GM21367 (cell line): ENCODE data around the gene OXSR1.
"Not testable (repeated sequence)": the region's sequence is repeated elsewhere in the genome, so short reads cannot be mapped to it uniquely, and the experiment has no call there.

Source experiments
- ATAC-seq: cut with Tn5 transposase; IDR thresholded peaks from one replicate; pipeline ENCODE4 v1.9.1; 2021; ENCODE audit not compliant: unreplicated experiment

The OXSR1 gene

DNA sequence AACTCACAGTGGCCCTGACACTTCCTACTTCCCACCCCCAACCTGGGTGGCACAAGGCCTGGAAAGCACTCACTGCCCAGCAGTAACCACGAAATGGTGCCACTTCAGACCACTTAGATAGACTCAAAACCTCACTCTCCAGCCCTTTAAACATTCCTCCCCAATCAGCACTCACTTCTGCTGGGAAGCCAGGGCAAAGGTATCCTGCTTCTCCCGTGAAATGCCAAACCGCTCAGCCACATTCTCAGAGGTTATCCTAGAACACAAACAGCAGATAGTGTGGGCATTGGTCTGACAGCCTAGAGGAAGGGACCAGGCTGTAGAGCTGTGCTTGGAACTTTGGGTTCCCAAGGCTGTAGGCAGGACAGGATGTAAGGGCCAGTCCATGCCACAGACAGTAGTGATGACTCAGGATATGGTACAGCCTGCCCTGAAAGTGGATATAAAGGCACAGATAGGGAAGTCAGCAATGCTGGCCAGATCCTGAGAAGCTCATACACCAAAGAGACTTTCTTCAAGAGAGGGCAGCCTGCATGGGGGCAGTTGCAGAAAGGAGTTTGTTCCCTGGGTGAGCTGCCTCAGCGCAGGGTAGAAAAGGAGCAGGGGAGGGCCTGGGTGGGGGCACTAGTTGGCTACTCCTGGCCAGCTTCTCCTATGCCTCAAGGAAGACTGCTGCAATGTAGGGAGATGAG is 37.6 kb upstream of the OXSR1 start:
- no peak for ATAC-seq

DNA sequence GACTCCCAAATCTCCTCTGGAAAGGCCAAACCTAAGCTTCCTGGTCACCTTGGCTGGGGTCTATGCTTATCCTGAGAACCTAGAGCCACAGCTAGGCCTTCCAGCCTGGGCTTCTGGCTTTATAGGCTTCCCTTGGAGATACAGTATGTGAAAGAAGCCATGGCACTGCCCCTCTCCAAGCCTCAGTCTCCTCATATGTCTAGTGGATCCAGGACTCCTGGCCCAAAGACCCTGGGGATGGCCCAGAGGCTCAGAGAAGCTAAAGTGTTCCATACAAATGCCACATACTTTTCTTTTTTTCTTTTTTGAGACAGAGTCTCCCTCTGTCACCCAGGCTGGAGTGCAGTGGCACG is 37.1 kb upstream of the OXSR1 start:
- no peak for ATAC-seq

DNA sequence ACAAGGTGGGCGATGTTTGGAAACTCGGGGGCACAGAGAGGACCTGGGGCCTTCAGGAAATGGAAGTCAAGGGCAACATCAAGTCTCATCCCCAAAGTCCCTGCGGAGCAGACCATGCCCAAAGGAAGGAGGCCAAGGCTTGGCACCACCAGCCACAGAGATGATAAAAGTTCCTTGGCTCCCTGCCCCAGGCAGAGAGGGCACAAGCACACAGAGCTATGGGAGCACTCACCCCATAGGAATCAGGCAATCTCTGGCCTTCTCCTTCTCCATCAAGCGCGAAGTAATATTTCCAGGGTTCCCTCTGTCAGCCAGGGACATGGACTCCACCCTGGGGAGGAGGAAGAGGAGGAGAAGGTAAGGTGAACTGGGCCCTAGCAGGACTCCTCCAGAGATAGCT is 36.3 kb upstream of the OXSR1 start:
- no peak for ATAC-seq

DNA sequence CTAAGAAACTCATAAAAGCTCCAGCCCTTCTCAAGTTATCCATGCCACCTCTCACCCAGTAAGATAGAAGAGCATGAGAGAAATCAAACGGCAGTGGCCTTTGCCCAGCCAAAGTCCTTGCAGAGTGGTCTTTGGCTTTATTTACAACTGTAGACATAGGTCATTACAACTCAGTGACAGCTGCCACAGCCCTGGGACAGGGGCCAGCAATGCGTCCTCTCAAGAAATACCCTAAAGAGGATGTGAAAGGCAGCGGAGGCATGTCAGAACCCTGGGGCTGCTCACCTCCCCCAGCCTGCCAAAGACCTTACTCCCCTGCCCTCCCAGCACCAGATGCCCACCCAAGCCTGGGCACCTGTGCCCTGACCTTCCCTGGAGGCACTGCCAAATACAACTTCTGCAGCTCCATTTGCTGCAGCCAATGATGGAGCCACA is 34.7 kb upstream of the OXSR1 start:
- ATAC-seq = no peak

DNA sequence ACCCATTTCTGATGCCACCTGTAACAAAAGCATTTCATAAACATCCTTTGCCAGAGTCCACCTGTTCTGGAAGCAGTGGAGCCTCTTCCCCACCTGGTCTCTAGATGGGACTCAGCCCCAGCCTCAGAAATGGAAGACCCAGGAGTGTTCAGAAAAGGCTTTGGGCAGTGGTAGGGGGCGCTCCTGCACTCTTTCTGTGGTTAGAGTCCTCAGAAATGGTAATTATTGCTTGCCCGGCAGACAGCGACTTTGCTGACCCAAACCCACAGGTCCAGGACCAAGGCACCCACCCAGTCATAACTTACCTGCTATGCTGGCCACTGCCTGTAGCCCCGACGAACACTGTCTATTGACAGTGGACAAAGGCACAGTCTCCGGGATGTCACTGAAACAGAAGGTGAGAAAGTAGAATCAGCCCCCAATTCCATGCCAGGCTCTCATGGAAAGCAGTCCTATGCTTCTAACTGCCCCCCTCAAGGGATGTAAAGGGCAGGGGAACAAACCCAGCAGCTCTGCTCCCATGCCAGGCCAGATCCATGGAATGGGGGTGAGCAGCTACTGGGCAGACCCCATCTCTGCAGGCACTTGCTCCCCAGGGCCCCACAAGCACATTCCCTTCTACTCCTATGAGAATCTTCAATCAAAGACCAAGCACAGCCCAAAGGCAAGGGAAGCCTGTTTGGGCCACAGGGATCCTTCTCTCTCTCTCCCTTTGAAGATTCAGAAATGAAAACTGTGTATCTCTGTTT is 33.5 kb upstream of the OXSR1 start:
- no peak for ATAC-seq

- no peak for ATAC-seq
Observed at GRCh38 chr3:38133209-38133556, 32.2 kb upstream of the OXSR1 start.

GRCh38 chr3:38133557-38134405 is 31.6 kb upstream of the OXSR1 start:
- no peak for ATAC-seq

DNA sequence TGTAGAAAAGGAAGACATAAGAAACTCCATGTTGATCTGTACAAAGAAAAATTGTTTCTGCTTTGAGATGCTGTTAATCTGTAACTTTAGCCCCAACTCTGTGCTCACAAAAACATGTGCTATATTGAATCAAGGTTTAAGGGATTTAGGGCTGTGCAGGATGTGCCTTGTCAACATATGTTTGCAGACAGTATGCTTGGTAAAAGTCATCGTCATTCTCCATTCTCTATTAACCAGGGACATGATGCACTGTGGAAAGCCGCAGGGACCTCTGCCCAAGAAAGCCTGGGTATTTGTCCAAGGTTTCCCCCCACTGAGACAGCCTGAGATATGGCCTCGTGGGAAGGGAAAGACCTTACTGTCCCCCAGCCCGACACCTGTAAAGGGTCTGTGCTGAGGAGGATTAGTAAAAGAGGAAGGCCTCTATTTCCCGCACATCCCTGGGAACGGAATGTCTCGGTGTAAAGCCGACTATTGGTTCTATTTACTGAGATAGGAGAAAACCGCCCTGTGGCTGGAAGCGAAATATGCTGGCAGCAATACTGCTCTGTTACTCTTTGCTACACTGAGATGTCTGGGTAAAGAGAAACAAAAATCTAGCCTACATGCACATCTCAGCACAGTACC is 30.7 kb upstream of the OXSR1 start:
- not testable (repeated sequence) for ATAC-seq

GRCh38 chr3:38135621-38136277 is 29.6 kb upstream of the OXSR1 start:
- ATAC-seq = not testable (repeated sequence)

DNA sequence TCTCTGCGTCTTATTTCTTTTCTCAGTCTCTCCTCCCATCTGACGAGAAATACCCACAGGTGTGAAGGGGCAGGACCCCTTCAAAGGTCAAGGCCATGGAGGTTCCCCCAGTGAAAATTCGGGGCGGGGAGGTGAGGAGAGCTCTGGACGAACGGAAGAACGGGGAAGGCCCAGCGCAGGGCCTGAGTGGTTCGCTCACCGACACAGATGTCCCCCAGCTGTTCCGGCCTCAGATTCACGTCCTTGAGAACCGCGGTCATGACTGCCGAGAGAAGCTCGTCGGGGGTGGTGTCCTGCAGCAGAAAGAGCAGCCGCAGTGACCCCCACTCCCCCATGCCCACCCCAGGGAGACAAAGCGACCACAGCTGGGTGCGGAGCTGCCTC is 29.0 kb upstream of the OXSR1 start:
- ATAC-seq = no peak

DNA sequence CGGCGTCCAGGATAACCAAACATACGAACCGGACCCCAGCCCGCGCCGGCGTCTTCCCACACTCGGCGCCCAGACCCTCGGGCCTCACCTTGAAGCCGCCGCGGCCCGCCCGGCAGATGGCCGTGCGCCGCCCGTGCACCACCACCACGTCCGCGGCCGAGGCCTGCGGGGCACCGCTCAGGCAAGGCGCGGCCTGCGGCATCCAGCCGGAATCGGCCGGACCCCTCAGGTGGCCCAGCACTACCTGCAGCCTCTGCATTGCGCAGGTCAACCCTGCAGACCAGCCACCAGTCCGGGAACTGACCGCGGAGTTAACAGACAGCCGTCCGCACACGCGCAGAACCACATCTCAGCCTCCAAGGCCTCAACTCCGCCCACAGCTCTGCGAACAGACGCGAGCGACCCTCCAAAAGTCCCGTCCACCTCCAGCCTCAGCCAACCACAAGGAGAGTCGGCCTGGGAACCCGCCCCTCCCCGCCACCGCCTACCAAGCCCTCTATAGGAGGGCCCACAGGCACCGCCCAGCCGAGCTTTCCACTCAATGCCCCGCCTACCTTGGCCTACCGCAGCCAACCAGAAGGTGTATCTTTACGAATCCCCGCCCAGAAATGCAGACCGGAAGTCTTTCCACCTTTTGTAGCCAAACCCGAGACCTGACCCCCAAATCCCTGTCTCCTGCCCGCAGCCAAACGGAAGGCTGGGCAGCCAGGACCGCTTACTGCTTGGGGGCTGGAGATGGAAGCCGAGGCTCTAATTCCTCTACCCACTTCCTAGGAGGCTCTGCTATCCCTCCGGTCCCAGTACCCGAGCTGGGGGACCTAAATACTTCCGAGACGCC is 28.3 kb upstream of the OXSR1 start, which contains the start of gene ACAA1:
Gene ACAA1 (minus strand): TSS at position 351 of the 838 bp plus-strand sequence. CDS start 92 bp downstream, at position 259.
- ATAC-seq = peak; percentile 89

- ATAC-seq = no peak
Observed at GRCh38 chr3:38137615-38138348, 27.6 kb upstream of the OXSR1 start.

DNA sequence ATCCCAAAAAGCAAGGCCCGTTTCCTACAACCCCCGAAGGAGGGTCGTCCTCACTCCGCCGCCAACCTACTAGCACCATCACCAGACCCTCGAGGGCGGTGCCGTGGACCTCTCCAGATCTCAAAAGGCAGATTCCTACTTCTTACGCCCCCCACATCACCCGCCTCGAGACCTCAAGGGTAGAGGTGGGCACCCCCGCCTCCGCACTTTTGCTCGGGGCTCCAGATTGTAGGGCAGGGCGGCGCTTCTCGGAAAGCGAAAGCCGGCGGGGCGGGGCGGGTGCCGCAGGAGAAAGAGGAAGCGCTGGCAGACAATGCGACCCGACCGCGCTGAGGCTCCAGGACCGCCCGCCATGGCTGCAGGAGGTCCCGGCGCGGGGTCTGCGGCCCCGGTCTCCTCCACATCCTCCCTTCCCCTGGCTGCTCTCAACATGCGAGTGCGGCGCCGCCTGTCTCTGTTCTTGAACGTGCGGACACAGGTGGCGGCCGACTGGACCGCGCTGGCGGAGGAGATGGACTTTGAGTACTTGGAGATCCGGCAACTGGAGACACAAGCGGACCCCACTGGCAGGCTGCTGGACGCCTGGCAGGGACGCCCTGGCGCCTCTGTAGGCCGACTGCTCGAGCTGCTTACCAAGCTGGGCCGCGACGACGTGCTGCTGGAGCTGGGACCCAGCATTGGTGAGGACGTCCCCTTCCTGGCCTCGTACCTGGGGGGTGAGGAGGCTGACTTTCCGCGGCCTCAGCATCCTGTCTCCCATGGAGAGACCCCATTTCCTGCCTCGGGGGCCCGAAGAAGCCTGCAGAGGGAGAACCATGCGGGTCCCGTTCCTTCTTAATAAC is 26.8 kb upstream of the OXSR1 start, which contains the start of gene MYD88:
Gene MYD88 (plus strand): TSS at position 313 of the 842 bp plus-strand sequence. CDS start 40 bp downstream, at position 353.
- ATAC-seq = peak; percentile 27

GRCh38 chr3:38139191-38139590 is 26.1 kb upstream of the OXSR1 start:
- no peak for ATAC-seq

GRCh38 chr3:38139652-38140051 is 25.7 kb upstream of the OXSR1 start:
- no peak for ATAC-seq

GRCh38 chr3:38140326-38141172 is 24.8 kb upstream of the OXSR1 start:
- no peak for ATAC-seq
